HG03066 (cell line): ENCODE data around the gene RHOU.

Experiments
- ATAC-seq: cut with Tn5 transposase; IDR thresholded peaks from one replicate; pipeline ENCODE4 v1.9.1; 2021; ENCODE audit warnings: low read depth; ENCODE audit not compliant: unreplicated experiment

Gene RHOU

GRCh38 chr1:228736844-228737445 lies 1.7 kb downstream of the RHOU start:
- ATAC-seq = no peak

GRCh38 chr1:228737601-228738041 lies 2.3 kb downstream of the RHOU start:
- no peak for ATAC-seq

GRCh38 chr1:228739826-228740225 lies 4.5 kb downstream of the RHOU start:
- ATAC-seq = no peak

- no peak for ATAC-seq
Observed at GRCh38 chr1:228740543-228741317, 5.5 kb downstream of the RHOU start.

- ATAC-seq = no peak
Observed at GRCh38 chr1:228742281-228742860, 7.1 kb downstream of the RHOU start.

- no peak for ATAC-seq
Observed at GRCh38 chr1:228743405-228743804, 8.1 kb downstream of the RHOU start.

- ATAC-seq = no peak
Observed at GRCh38 chr1:228744356-228744755, 9.1 kb downstream of the RHOU start.

- no peak for ATAC-seq
Observed at GRCh38 chr1:228744918-228745317, 9.6 kb downstream of the RHOU start.

- ATAC-seq = no peak
Observed at GRCh38 chr1:228745497-228745896, 10.2 kb downstream of the RHOU start.

- no peak for ATAC-seq
Observed at GRCh38 chr1:228747301-228747935, 12.1 kb downstream of the RHOU start.

GRCh38 chr1:228748029-228748428 lies 12.8 kb downstream of the RHOU start:
- ATAC-seq = no peak

GRCh38 chr1:228748431-228748830 lies 13.2 kb downstream of the RHOU start:
- no peak for ATAC-seq

GRCh38 chr1:228749765-228750164 lies 14.5 kb downstream of the RHOU start:
- no peak for ATAC-seq

- no peak for ATAC-seq
Observed at GRCh38 chr1:228750915-228751314, 15.6 kb downstream of the RHOU start.

GRCh38 chr1:228751360-228752098 lies 16.2 kb downstream of the RHOU start:
- ATAC-seq = no peak

GRCh38 chr1:228752258-228752657 lies 17.0 kb downstream of the RHOU start:
- ATAC-seq = no peak

GRCh38 chr1:228752675-228753265 lies 17.5 kb downstream of the RHOU start:
- ATAC-seq = no peak

- no peak for ATAC-seq
Observed at GRCh38 chr1:228753287-228753686, 18.0 kb downstream of the RHOU start.

- no peak for ATAC-seq
Observed at GRCh38 chr1:228753786-228754360, 18.6 kb downstream of the RHOU start.
